Astrocyte (in vitro differentiated cells and primary cell): ENCODE results near the gene EYA2. TPM values are rescaled to one million over a fixed set of nuclear protein-coding genes. Genes with fewer than 3 reads are reported as not detected.
A peak's percentile ranks its signal among the peaks of the same experiment; 100 is the strongest.

Source experiments
- DNase-seq: peaks from one replicate; pipeline ENCODE4 v3.0.0-alpha.2; 2010; ENCODE audit warnings: low read depth
- FAIRE-seq: peaks from 2 replicates; lab custom pipeline; 2011; peaks lifted over from hg19 to GRCh38; lab: Jason Lieb, UNC
- H2AFZ ChIP-seq: 2 replicates; pipeline ENCODE4 v1.6.0; 2012; ENCODE audit warnings: low read depth, low read length, inconsistent platforms
- H3K27ac ChIP-seq: 2 replicates; pipeline ENCODE4 v1.5.1; 2011; ENCODE audit warnings: low read depth, low read length, inconsistent platforms
- H3K27me3 ChIP-seq: 2 replicates; pipeline ENCODE4 v1.6.0; 2011; ENCODE audit warnings: low read length, inconsistent platforms; ENCODE audit not compliant: insufficient read depth
- H3K36me3 ChIP-seq: 2 replicates; pipeline ENCODE4 v1.5.1; 2011; ENCODE audit warnings: low read length, inconsistent platforms; ENCODE audit not compliant: insufficient read depth
- H3K4me1 ChIP-seq: 2 replicates; pipeline ENCODE4 v1.5.1; 2011; ENCODE audit warnings: low read length, inconsistent platforms; ENCODE audit not compliant: insufficient read depth
- H3K4me2 ChIP-seq: 2 replicates; pipeline ENCODE4 v1.6.0; 2012; ENCODE audit warnings: low read length, inconsistent platforms
- H3K4me3 ChIP-seq: 2 replicates; pipeline ENCODE4 v1.5.1; 2011; ENCODE audit warnings: low read depth, mild to moderate bottlenecking, low read length, inconsistent platforms; ENCODE audit not compliant: insufficient read depth
- H3K79me2 ChIP-seq: 2 replicates; pipeline ENCODE4 v1.6.0; 2012; ENCODE audit warnings: mild to moderate bottlenecking, low read length, inconsistent platforms; ENCODE audit not compliant: insufficient read depth
- H3K9ac ChIP-seq: 2 replicates; pipeline ENCODE4 v1.6.0; 2012; ENCODE audit warnings: mild to moderate bottlenecking, low read length, inconsistent platforms
- H3K9me3 ChIP-seq: 2 replicates; pipeline ENCODE4 v1.5.1; 2012; ENCODE audit warnings: low read depth, mild to moderate bottlenecking, low read length, inconsistent platforms; ENCODE audit not compliant: insufficient read depth
- H4K20me1 ChIP-seq: 2 replicates; pipeline ENCODE4 v1.6.0; 2012; ENCODE audit warnings: low read length, inconsistent platforms; ENCODE audit not compliant: insufficient read depth
- H3K27ac Mint-ChIP-seq: one replicate; pipeline ENCODE4 v1.8.0; 2021; ENCODE audit warnings: mild to moderate bottlenecking, mixed read lengths; ENCODE audit not compliant: unreplicated experiment
- H3K27me3 Mint-ChIP-seq: one replicate; pipeline ENCODE4 v1.8.0; 2021; ENCODE audit warnings: low read depth, mixed read lengths; ENCODE audit not compliant: unreplicated experiment
- H3K36me3 Mint-ChIP-seq: one replicate; pipeline ENCODE4 v1.8.0; 2021; ENCODE audit warnings: low read depth, mixed read lengths; ENCODE audit not compliant: unreplicated experiment
- H3K4me1 Mint-ChIP-seq: one replicate; pipeline ENCODE4 v1.8.0; 2021; ENCODE audit warnings: low read depth, mixed read lengths; ENCODE audit not compliant: unreplicated experiment
- H3K4me3 Mint-ChIP-seq: one replicate; pipeline ENCODE4 v1.8.0; 2021; ENCODE audit warnings: mild to moderate bottlenecking, moderate library complexity, mixed read lengths; ENCODE audit not compliant: unreplicated experiment
- H3K9me3 Mint-ChIP-seq: one replicate; pipeline ENCODE4 v1.8.0; 2021; ENCODE audit warnings: mild to moderate bottlenecking, mixed read lengths; ENCODE audit not compliant: unreplicated experiment
- EZH2 ChIP-seq: IDR thresholded peaks from 2 replicates; pipeline ENCODE4 v1.6.1; 2012; ENCODE audit warnings: mild to moderate bottlenecking, low read length, inconsistent platforms; ENCODE audit not compliant: insufficient read depth
- total RNA-seq: library from RNA; stranded (reverse); gene quantifications from 2 replicates; pipeline ENCODE4 v1.2.1, GENCODE V29; 2021
- TF ChIP-seq, protein P1 (sequence below): IDR thresholded peaks from 2 replicates; pipeline ENCODE4 v1.5.1; 2011; ENCODE audit warnings: low read depth, mild to moderate bottlenecking, inconsistent platforms, low read length, moderate library complexity; ENCODE audit not compliant: insufficient read depth

The EYA2 gene
- total RNA-seq, 1 donor from 2014 or later: 1.5 TPM

DNA sequence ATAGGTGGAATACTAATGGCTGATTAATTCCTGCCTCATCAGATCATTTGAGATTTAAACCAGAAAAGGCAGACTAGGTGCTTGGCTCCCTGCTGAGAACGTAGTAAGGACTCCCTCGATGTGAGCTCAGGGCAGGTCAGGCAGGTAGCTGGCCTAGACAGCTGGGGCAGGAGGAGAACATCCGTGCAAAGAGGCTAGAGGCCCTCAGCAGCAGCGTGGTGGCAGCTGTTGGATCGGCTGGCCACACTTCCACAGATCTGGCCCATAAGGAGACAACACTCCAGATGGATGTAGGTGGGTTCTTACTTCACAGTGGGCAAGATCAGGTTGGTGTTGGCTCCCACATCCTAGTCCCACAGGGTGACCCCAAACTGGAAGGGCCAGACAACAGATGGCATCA is 38.5 kb downstream of the EYA2 start:
- H3K9ac ChIP-seq: no peak overlapping the region
- H4K20me1 ChIP-seq: no peaks in the 10 kb centered on the region
- H3K79me2 ChIP-seq: no peaks in the 10 kb centered on the region
- H3K36me3 ChIP-seq: no peaks in the 10 kb centered on the region
- peaks cover 2% of the 10 kb centered on the region for H3K9me3 ChIP-seq
- Mint-ChIP-seq H3K4me1 (no peaks in the 10 kb centered on the region), H3K4me3 (no peak overlapping the region), H3K36me3 (no peaks in the 10 kb centered on the region), H3K27ac (no peak overlapping the region), H3K27me3 (peaks cover 40% of the 10 kb centered on the region), H3K9me3 (no peaks in the 10 kb centered on the region)
- no peak for DNase-seq
- peaks cover 11% of the 10 kb centered on the region for H3K27me3 ChIP-seq
- no peaks in the 10 kb centered on the region for H3K4me1 ChIP-seq
- no peak for FAIRE-seq
- H3K4me3 ChIP-seq: no peak overlapping the region
- no peak overlapping the region for H3K27ac ChIP-seq
- no peak overlapping the region for H2AFZ ChIP-seq
- TF ChIP-seq, protein P1, sequence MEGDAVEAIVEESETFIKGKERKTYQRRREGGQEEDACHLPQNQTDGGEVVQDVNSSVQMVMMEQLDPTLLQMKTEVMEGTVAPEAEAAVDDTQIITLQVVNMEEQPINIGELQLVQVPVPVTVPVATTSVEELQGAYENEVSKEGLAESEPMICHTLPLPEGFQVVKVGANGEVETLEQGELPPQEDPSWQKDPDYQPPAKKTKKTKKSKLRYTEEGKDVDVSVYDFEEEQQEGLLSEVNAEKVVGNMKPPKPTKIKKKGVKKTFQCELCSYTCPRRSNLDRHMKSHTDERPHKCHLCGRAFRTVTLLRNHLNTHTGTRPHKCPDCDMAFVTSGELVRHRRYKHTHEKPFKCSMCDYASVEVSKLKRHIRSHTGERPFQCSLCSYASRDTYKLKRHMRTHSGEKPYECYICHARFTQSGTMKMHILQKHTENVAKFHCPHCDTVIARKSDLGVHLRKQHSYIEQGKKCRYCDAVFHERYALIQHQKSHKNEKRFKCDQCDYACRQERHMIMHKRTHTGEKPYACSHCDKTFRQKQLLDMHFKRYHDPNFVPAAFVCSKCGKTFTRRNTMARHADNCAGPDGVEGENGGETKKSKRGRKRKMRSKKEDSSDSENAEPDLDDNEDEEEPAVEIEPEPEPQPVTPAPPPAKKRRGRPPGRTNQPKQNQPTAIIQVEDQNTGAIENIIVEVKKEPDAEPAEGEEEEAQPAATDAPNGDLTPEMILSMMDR: no peak
- TF ChIP-seq EZH2: no peak
- no peak overlapping the region for H3K4me2 ChIP-seq

DNA sequence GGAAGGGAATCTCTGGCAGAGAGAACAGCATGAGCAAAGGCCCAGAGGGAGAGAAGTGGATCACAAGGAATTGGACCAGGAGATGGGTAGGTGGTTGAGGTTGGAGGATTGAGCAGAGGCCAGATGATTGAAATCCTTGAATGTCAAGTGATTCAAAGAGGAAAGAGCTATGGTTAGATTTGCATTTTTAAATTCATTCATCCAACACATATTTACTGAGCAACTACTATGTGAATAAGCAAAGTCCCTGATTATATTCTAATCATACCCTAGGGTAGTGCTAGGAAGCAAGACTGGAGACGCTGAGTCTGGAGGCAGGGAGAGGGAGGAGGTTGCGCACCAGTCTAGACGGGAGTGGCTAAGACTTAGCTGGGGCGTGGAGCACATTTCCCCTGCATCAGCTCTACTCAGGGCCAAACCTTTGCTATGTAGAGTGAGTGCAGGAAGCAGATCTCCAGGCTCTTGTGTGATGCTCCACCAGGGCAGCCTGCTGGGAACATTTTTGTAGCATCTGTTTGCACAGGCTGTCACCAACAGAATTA is 40.2 kb downstream of the EYA2 start:
- H3K4me3 Mint-ChIP-seq: no peak overlapping the region
- Histone ChIP-seq H3K79me2 (no peaks in the 10 kb centered on the region), H3K4me1 (no peaks in the 10 kb centered on the region), H3K27me3 (peaks cover 9% of the 10 kb centered on the region), H3K9me3 (peaks cover 2% of the 10 kb centered on the region), H2AFZ (no peak overlapping the region), H3K36me3 (no peaks in the 10 kb centered on the region), H4K20me1 (no peaks in the 10 kb centered on the region), H3K27ac (no peak overlapping the region), H3K9ac (no peak overlapping the region), H3K4me3 (no peak overlapping the region), H3K4me2 (no peak overlapping the region)
- no peak overlapping the region for H3K27ac Mint-ChIP-seq
- H3K9me3 Mint-ChIP-seq: no peaks in the 10 kb centered on the region
- no peaks in the 10 kb centered on the region for H3K4me1 Mint-ChIP-seq
- peaks cover 42% of the 10 kb centered on the region for H3K27me3 Mint-ChIP-seq
- H3K36me3 Mint-ChIP-seq: no peaks in the 10 kb centered on the region
- DNase-seq (no peak), FAIRE-seq (peak; percentile 45)
- TF ChIP-seq EZH2: no peak
- TF ChIP-seq, protein P1: no peak

DNA sequence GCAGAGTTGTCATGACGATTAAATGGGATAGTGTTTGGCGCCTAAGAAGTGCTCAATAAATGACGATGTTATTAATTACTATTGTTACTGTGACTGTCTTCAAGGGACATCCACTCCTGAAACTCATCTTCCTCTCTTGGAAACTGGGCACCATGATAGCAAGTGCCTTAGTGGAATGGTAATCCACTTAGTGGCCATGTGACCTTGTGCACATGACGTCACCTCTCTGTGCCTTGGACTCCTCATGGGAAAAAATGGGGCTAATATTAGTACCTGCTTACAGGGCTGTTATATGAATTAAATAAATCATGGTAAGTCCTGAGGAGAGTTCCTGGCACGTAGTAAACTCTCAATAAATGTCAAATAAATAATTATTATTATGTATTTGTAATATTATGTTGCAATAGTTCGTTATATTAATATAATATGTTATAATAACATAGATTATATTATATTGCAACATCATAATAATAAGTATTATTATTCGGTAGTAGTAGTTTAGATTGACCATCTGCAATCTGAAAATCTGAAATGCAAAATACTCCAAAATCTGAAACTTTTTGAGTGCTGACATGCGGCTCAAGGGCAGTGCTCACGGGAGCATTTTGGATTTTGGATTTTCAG is 40.9 kb downstream of the EYA2 start:
- Histone ChIP-seq H3K36me3 (no peaks in the 10 kb centered on the region), H3K4me1 (no peaks in the 10 kb centered on the region), H2AFZ (no peak overlapping the region), H3K9ac (no peak overlapping the region), H3K4me2 (no peak overlapping the region), H3K4me3 (no peak overlapping the region), H3K27ac (no peak overlapping the region), H3K9me3 (peaks cover 2% of the 10 kb centered on the region), H3K79me2 (no peaks in the 10 kb centered on the region), H3K27me3 (peaks cover 5% of the 10 kb centered on the region), H4K20me1 (no peaks in the 10 kb centered on the region)
- Mint-ChIP-seq H3K4me1 (no peaks in the 10 kb centered on the region), H3K36me3 (no peaks in the 10 kb centered on the region), H3K9me3 (no peaks in the 10 kb centered on the region), H3K27ac (no peak overlapping the region), H3K27me3 (peaks cover 45% of the 10 kb centered on the region), H3K4me3 (no peak overlapping the region)
- no peak for FAIRE-seq
- no peak for DNase-seq
- TF ChIP-seq EZH2: no peak
- TF ChIP-seq, protein P1: no peak
